ENCODE measurements around the gene ENTPD2.
A peak's percentile ranks its signal among the peaks of the same experiment; 100 is the strongest.

Gene ENTPD2

DNA sequence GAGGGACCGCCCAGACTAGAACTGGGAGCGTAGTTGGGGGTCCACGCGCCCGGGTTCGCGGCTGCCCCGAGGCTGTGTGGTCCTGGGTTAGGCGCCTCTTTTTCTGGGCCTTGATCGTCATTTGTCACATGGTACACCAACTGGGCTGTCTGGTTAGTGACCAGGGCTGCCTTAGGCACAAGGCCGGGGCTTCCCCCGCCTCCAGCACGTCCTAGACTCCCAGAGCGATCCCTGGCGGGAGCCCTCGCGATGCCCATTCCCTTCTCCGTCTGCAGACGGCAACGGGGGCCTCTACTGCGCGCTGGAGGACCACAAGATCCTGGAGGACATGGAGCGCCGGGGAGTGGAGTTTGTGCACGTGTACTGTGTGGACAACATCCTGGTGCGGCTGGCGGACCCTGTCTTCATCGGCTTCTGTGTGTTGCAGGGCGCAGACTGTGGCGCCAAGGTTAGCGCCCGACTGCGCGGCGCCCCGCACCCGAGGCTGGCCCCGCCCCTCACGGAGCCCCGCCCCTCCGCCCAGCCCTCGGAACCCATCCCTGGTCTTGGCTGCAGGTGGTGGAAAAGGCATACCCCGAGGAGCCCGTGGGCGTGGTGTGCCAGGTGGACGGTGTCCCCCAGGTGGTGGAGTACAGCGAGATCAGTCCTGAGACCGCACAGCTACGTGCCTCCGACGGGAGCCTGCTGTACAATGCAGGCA lies 25.0 kb upstream of the ENTPD2 start:
- no peak for DNase-seq

DNA sequence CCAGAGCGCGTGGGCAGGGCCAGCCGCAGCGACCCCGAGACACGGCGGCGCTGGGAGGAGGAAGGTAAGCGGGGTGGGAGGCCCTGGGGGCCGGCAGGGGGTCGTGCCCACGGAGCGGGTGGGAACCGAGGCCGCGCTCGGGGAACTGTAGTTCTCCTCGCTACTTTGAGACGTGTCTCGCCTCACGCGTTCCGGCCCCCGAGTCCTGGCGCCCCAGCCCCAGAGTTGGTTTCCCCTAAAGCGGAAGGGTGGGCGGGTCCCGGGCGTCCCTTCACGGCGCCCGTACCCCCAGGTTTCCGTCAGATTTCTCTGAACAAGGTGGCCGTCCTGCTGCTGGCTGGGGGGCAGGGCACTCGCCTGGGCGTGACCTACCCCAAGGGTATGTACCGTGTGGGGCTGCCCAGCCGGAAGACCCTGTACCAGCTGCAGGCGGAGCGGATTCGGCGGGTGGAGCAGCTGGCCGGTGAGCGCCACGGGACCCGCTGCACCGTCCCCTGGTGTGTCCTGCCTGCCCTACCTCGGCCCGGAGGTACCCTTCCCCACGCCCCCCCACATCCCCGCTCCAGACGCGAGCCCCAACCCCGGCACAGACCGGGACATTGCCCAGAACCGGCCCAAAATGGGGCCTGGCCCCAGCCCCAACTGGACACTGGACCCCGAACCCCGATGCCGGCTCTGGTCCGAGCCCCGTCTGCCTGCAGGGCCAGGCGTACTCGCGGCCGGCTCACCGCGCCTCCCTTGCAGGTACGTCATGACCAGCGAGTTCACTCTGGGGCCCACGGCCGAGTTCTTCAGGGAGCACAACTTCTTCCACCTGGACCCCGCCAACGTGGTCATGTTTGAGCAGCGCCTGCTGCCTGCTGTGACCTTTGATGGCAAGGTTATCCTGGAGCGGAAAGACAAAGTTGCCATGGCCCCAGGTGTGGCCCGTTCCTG lies 24.2 kb upstream of the ENTPD2 start:
- DNase-seq = no peak

DNA sequence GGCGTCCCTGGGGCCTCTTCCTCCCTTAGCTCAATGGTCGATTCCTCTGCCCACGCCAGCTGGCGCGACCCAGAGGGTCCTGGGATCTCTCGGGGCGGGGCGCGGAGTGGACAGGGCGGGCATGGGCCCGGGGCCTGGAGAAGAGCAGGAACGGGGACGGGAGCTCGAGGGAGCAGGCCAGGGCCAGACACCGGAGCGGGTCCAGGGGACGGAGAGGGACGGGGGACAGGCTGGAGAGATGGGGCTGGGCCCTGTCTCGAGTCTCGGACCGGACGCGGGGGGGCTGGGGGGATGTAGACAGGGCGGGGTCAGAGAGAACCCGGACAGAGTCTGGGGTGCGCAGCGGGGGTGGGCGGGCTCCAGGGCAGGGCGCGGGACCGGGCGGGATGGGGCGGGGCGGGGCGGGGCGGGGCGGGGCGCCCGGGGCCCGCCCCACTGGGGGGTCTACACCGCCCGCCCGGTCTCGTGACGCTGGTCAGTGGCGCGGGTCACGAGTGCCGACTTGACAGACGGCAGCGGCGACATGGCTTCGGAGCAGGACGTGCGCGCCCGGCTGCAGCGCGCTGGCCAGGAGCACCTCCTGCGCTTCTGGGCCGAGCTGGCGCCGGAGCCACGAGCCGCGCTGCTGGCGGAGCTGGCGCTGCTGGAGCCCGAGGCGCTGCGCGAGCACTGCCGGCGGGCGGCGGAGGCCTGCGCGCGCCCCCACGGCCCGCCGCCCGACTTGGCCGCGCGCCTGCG lies 23.3 kb upstream of the ENTPD2 start, which contains the start of gene UAP1L1:
Gene UAP1L1 (plus strand): TSS at position 508 of the 738 bp plus-strand sequence. CDS start 16 bp downstream, at position 524.
- DNase-seq = no peak

DNA sequence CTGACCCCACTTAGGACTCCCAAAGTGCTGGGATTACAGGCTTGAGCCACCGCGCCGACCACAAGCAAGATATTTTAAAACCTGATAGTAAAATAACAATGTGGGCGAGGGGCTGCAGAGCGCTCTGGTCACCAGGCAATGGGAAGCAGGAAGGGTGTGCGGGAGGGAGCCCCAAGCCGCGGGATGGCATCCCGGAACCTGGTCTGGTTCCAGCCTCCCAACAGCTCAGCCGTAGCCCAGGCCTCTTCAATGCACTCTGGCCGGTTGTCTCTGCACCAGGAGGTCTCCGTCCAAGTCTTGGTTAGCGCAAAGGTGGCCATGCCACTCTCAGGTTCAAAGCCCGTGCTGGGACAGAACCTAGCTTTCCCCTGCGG lies 22.8 kb upstream of the ENTPD2 start:
- no peak for DNase-seq

DNA sequence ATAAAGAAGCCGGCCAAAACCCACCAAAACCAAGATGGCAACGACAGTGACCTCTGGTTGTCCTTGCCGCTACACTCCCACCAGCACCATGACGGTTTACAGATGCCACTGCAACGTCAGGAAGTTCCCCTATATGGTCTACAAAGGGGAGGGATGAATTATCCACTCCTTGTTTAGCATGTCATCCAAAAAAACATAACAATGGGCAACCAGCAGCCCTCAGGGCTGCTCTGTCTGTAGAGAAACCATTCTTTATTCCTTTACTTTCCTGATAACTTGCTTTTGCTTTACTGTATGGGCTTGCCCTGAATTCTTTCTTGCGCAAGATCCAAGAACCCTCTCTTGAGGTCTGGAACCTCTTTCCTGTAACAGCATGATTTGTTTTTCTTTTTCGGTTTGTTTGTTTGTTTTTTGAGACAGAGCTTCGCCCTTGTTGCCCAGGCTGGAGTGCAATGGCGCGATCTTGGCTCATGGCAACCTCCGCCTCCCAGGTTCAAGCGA lies 21.5 kb upstream of the ENTPD2 start:
- no peak for DNase-seq

DNA sequence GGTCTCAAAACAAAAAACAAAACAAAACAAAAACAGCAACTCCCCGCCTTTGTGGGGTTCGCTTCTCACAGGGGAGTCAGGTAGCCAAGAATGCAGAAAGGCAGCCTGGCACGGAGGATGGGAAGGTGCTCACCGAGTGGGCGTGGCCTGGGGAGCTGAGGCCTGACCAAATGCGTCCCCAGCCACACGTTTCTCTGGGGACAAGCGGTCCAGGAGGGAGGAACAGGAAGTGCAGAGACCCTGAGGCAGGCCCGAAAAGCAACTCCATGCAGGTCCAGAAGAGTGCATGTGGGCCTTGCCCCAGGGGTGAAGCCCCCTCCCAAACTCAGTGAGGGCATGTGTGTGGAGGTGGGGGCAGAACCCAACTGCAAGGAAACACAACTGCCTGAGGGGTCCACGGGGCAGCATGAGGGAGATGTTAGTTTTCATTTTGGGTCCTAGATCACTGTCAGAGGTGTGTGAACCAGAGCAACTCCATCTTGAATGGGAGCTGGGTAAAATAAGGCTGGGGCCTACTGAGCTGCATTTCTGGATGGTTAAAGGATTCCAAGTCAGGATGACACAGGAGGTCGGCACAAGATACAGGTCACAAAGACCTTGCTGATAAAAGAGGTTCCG lies 20.9 kb upstream of the ENTPD2 start:
- no peak for DNase-seq

DNA sequence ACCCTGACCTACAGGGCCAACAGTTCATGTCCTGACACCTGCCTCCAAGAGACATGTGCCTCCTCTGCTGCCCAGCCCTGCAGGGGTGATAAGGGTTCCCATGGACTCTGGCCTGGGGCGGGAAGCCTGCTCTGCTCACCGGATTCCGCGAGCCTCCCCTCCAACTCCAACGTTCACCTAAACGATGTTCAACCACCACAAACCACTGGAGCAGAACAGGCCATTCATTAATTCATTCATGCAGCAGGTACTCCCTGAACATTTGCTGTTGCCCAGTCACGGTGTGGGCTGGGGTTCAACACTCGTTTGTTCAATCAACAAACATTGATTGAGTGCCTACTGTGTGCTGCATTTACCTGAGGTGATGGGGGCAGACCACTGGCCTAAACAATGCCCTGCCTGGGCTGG lies 20.1 kb upstream of the ENTPD2 start:
- DNase-seq = no peak

DNA sequence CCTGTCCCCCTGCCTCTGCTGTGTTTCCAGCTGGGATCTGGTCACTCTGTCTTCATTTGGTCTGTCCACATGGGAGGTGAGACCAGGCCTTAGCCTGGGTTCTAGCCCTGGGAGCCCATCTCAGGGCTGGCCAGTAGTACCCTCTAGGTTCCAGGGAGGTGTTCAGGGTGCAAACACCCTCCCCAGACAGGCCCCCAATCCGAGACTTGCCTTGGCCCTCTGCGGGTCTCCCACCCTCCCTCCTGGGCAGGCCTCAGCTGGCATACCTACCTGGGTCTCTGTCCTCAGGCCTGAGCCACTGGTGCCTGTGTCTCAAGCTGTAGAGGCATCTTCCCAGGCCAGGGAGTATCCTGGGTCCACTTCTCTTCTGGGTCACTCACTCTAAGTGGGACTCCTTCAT lies 17.4 kb upstream of the ENTPD2 start:
- no peak for DNase-seq

DNA sequence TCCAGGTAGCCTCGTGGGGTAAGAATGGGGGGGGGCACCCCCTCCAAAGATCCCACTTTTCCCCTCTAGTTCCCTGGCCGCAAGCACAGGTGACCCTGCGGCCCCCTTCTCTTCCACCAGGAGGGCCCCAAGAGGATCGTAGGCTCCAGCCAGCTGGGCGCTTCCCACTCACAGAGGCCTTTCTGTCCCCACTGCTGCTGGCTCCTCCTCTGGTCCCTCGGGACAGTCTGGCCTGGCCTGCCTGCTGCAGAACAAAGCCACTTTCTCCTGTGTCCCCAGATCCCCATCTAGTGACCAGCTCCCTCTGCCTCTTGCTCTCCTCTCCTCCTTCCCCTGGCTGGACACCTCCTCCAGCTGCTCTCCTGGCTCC lies 17.0 kb upstream of the ENTPD2 start:
- no peak for DNase-seq

DNA sequence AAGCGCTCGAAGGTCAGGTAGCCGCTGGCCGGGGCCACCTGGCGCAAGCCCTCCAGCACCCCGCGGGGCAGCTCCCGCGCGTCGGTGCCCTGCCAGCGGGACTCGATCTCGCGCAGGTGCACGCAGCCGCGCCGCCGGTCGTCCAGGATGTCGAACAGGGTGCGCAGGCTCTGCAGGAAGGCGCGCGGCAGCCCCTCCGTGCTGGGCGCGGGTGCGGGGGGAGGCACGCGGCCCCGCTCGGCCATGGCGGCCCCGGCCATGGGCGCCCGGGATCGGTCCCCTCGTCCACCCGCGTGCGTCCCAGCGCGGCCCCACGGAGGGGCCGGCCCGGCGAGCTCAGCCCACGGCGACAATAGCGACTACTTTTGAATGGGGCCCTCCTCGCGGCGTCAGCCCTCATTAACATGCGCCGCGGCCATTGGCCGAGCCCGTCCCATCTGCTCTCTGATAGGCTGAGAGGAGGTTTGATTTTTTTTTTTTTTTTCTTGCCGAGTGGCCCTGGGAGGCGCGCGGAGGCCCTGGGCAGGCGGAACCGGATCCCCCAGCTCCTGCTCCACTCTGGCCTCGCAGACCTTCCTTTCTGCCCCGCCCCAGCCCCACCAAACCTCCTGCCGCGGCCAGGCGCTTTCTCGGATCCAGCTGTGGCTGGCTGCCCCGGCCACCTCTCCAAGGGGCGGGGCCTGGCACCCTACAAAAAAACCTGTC lies 16.5 kb upstream of the ENTPD2 start, which contains the start of gene SAPCD2:
Gene SAPCD2 (minus strand): TSS at position 357 of the 705 bp plus-strand sequence. CDS start 97 bp downstream, at position 260.
- peak; percentile 69 for DNase-seq

DNA sequence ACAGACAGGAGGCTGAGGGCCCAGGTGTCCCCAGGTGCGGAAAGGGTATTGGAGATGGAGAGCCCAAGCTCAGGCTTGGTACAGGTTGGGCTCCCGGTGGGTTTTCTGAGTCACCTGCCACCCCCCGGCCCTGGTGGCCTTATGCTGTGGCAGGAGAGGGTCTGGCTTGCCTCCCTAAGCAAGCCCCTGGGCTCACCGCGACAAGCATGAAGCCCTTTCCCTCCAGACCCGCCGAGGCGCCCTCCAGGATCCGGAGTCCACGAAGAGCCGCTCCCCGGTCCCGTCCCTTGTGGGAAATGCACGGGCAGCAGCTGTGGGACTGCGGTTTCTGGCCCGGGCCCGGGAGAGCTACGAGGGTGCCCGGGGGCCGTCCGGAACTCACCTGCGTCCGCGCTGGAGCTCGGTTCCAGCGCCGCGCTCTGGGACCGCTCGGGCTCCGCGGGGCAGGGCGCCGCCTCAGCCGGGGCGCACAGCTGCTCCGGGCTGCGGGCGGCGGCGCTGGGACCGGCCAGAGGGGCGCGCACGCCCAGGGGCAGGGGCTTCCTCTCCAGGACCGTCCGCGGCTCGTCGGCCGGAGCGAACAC lies 15.7 kb upstream of the ENTPD2 start:
- DNase-seq = no peak

DNA sequence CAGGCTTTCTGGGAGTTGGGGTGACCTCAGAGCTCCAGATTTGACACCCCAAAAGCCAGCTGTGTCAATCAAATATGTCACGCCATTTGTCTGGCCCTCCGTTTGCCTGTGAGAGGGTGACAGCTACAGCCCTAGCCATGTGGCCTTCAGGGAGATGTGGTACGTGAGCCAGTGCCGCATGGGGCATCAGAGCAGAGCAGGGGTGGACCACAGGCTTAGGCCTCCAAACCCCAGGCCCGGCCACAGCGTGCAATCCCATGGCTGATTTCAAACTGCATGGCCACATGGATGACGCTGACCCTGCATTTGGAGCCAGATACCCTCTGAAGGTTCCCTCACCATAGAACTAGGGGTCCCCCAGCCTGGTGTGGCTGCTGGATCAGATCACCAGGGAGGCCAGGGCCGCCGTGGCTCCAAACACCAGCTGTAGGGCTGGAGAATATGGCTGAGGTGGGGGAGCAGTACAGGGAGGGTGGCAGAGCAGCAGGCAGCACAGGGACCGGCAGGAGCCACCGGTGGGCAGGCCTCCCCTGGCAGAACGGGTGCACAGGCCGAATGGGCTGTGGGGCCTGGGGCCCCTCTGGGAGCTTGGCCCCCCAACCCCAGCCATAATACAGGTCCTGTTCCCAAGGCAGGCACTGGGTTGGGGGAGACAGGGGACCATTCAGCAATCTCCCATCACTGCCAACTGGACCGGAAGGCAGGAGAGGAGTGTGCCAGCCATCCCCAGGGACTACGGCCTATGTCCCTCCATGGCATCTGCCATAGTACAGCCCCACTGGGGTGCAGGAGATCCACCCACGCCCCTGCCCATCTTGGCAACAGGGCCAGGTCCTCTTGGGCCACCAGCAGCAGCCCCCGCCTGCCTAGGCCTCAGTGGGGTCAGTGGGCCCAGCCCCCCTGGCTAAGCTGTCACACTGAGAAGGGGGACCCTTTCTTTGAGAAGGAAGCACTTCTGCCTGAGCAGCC lies 15.0 kb upstream of the ENTPD2 start:
- no peak for DNase-seq

DNA sequence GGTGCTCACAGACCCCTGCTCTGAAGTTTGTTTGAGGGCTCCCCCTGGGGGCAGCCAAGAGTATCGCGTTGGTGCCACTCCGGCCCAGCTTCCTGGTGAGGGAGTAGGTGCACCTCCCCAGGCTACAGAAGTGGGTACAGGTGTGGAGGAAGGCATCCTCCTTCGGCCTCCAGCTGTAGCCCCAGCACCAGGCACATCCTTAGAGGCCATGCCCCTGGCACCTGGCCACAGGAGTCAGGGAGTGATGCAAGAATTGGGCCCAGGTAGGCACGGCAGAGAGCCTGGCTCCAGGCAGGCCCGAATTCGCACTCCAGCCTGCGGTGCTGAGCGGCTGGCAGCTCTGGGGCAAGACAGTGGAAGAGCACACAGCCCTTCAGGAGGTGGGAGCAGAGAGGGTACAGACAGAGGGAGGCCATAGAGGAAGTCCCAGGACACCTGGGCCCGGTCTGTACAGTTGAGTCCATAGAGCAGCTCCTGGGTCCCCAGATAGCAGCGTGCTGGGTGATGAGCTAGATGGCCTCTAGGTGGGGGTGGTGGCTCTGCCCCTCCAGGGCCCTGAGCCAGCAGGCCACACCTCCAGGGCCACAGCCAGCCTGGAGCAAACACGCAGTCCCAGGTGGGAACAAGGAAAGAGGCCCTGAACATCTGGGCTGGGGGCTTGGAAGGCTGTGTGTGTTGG lies 14.1 kb upstream of the ENTPD2 start:
- DNase-seq = peak; percentile 75

DNA sequence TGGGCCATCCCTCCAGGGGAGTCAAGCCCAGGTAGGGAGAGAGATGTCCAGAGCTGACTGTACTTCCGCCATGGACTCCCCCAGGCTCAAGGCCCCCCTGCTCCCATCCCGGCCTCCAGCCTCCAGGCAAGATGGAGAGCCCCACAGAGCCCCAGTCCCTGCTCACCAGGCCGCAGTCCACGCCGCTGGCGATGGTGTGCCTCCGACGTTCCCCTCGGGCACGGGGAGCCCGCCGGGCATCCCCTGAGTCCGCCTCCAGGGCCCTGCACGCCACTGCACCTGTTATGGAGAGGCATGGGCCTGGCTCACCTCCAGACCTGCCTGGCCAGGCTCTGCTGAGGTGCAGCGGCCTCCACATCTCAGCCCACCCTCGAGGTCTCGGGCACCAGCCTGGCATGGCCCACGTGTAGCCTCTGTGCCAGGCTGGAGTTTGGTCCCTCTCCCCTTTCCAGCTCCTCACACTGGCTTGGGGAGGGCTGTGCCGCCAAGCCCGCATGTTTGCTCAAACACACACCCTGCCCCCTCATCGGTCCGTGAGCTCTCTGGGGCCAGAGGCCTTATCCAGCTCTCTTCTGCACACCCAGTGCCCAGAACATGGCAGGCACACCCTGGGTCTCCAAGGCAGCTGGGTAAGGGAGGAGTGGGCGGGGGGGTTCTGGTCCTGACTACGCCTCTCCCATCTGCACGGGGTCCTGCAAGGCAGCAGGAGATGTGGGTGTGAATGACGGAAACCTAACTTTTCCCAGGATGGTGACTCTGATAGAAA lies 12.4 kb upstream of the ENTPD2 start:
- no peak for DNase-seq

DNA sequence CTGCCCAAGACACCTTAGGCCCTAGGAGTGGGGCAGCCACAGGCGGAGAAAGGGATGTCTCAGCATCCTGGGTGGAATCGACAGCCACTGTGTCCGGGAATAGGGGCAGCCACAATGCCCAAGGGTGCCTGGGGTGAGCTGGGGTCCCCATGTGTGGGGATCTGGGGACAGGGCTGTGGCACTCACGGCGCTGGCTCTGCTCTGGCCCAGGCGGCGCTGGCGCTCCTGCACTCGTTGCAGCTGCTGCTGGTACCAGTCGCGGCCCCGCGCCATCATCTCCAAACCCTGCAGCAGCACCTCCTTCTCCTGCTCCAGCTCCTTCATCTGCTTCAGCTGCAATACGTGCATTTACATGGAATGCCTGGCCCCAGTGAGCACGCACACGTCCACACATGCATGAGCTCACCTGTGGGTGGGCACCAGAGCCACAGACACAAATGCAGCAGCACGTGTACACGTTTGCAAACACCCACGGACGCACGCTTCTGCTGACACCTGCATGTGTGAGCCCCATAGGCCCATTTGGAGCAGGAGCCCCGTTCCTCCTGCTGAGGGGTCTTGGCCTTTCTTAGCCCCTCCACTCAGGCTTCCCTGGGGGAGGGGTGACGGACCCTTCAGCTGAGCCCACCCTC lies 11.6 kb upstream of the ENTPD2 start:
- DNase-seq = no peak

DNA sequence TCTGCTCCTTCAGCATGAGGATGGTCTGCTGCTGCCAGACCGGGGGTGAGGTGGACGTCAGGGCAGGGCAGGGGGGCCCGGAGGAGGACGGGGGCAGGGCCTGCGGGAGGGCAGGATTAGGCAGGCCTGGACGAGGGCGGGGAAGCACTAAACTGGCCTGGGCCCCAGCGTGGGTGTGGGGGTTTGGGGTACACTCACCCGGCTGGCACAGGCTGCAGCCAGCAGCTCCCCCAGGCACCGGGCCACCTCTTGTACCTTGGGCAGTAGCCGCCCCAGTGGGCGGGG lies 11.0 kb upstream of the ENTPD2 start:
- DNase-seq = no peak

DNA sequence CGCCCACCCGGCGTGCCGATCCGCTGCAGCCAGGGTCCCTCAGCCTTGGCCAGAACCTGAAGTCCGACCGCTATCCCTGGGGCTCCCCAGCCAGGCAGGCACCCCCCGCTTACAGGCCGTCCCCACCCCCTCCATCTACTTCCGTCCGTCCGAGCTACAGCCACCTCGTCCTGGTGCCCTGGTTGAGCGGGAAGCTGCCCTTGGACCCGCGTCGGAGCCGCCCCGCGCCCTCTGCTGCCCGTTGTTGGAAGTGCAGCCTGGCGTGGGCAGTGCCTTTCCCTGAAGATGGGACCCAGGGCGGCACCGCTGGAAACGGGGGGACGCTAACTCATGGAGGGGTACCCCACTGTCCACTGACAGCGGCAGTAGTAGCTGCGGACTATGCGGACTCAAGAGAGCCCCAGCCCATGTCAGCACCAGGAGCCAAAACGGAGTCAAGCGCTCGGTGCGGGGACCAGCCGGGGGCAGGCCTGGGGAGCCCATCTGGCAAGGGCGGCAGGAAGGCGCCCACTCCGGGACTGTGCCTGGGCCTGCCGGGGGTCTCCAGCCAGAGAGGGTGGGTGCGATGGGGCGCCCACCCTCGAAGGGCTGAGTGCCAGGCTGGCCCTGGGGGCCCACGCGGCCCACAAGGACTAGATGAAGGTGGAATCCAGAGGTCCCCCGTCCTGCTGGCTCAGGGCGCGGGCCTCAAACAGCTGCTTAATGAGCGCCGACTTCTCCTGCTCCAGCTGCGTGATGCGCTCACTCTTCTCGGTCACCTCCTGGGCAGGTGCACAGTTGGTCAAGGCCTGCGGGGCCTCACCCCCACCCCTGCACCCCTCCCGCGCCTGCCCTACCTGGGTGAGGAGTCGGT lies 10.4 kb upstream of the ENTPD2 start:
- DNase-seq = peak; percentile 37
